HepG2 (cell line): ENCODE measurements around the gene EHD1. TPM values are rescaled to one million over a fixed set of nuclear protein-coding genes. Genes with fewer than 3 reads are reported as not detected.

Experiments
- ATAC-seq: fragments of 200-7000 bp; cut with Tn5 transposase; 3 replicates; pipeline ENCODE4 v1.9.1; 2020; ENCODE audit warnings: mild to moderate bottlenecking, moderate library complexity
- BruUV-seq: library from RNA; stranded (reverse); fragments of 400-500 nt; replicated peaks from 2 replicates; lab custom pipeline; 2021; lab: Mats Ljungman, UMichigan
- CTCF ChIA-PET: fragments of 300-600 bp; formaldehyde crosslinking; extraction: SDS; loops from one replicate; lab custom pipeline; 2021; ENCODE audit warnings: low total read pairs, inconsistent platforms, low intra/inter-chr PET ratio; lab: Yijun Ruan, JAX
- POLR2A ChIA-PET: fragments of 350-600 bp; sonication (Branson Sonifier 250); formaldehyde crosslinking; loops from one replicate; lab custom pipeline; 2020; ENCODE audit warnings: antibody characterized with exemption, inconsistent platforms; lab: Yijun Ruan, JAX
- DNase-seq: peaks from one replicate; pipeline ENCODE4 v3.0.0-alpha.2; 2015; ENCODE audit warnings: low spot score
- FAIRE-seq: peaks from 3 replicates; lab custom pipeline; 2011; peaks lifted over from hg19 to GRCh38; lab: Jason Lieb, UNC
- H2AFZ ChIP-seq: one replicate; pipeline ENCODE4 v1.6.1; 2011; ENCODE audit warnings: low read length, inconsistent platforms
- H3K27ac ChIP-seq: fragments of 300-600 bp; 3 replicates; pipeline ENCODE4 v1.8.0; 2011; ENCODE audit warnings: mixed run types, mild to moderate bottlenecking, mixed read lengths, low read length, inconsistent platforms; ENCODE audit not compliant: insufficient read depth; ENCODE audit errors: extremely low read length
- H3K27me3 ChIP-seq, 2 experiments: fragments of 200-600 bp in 1 of 2; 2 replicates in 1 of 2; 3 replicates in 1 of 2; pipeline versions ENCODE4 v1.6.0 to v1.8.0; 2011; ENCODE audit warnings: low read length in 2 of 2, mild to moderate bottlenecking in 2 of 2, moderate library complexity in 2 of 2, inconsistent platforms in 1 of 2; ENCODE audit not compliant: insufficient read depth in 2 of 2, control insufficient read depth in 1 of 2
- H3K36me3 ChIP-seq, 2 experiments: fragments of 200-600 bp in 1 of 2; replicated peaks in 1 of 2; 2 replicates in 1 of 2; 3 replicates in 1 of 2; pipeline versions ENCODE4 v1.5.1 to v1.8.0; 2011; ENCODE audit warnings: low read length in 2 of 2, inconsistent platforms in 1 of 2; ENCODE audit not compliant: insufficient read depth in 2 of 2, control insufficient read depth in 1 of 2
- H3K4me1 ChIP-seq: 2 replicates; pipeline ENCODE4 v1.5.1; 2012; ENCODE audit warnings: low read length, inconsistent platforms; ENCODE audit not compliant: insufficient read depth
- H3K4me2 ChIP-seq: 2 replicates; pipeline ENCODE4 v1.6.0; 2011; ENCODE audit warnings: low read depth, low read length, inconsistent platforms
- H3K4me3 ChIP-seq, 3 experiments: fragments of 200-600 bp in 1 of 3; sonication (generic), shearing (Covaris generic) in 1 of 3; replicated peaks in 1 of 3; 2 replicates each; pipeline ENCODE4 v1.5.1; 2011 to 2016; ENCODE audit warnings: low read length in 3 of 3, inconsistent platforms in 2 of 3, low read depth in 2 of 3, mild to moderate bottlenecking in 2 of 3, control low read depth in 1 of 3, mixed read lengths in 1 of 3; ENCODE audit not compliant: insufficient read depth in 1 of 3
- H3K79me2 ChIP-seq: one replicate; pipeline ENCODE4 v1.6.1; 2011; ENCODE audit warnings: low read length, inconsistent platforms; ENCODE audit not compliant: insufficient read depth
- H3K9ac ChIP-seq: 2 replicates; pipeline ENCODE4 v1.6.0; 2011; ENCODE audit warnings: mild to moderate bottlenecking, low read depth, low read length, inconsistent platforms; ENCODE audit not compliant: insufficient read depth
- H3K9me3 ChIP-seq: 2 replicates; pipeline ENCODE4 v1.5.1; 2012; ENCODE audit warnings: mild to moderate bottlenecking, low read length
- H4K20me1 ChIP-seq: 2 replicates; pipeline ENCODE4 v1.6.0; 2011; ENCODE audit warnings: inconsistent platforms, mild to moderate bottlenecking, low read length, moderate library complexity; ENCODE audit not compliant: insufficient read depth
- ATF1 ChIP-seq: IDR thresholded peaks from 2 replicates; pipeline ENCODE4 v1.6.1; 2016; ENCODE audit warnings: mild to moderate bottlenecking, control low read depth
- ATF7-NPFF ChIP-seq: sonication (generic); formaldehyde crosslinking; IDR thresholded peaks from 2 replicates; pipeline ENCODE4 v1.8.1; 2023; ENCODE audit warnings: mild to moderate bottlenecking, low read depth, missing genetic modification reagents, moderate library complexity
- FIP1L1 ChIP-seq: fragments of 200-400 bp; formaldehyde crosslinking; IDR thresholded peaks from 2 replicates; pipeline ENCODE4 v1.6.1; 2018; ENCODE audit warnings: low read depth, mild to moderate bottlenecking, low read length, moderate library complexity, borderline replicate concordance; ENCODE audit not compliant: insufficient read depth
- HMGA1 ChIP-seq: sonication (generic); formaldehyde crosslinking; conservative IDR thresholded peaks from 2 replicates; pipeline ENCODE4 v1.4.0; 2020; ENCODE audit warnings: missing genetic modification reagents
- NFE2L2 ChIP-seq: fragments of 150-350 bp; IDR thresholded peaks from 2 replicates; pipeline ENCODE4 v1.6.1; 2014; ENCODE audit warnings: low read length
- NFKB2 ChIP-seq: sonication (generic); formaldehyde crosslinking; IDR thresholded peaks from 2 replicates; pipeline ENCODE4 v1.4.0; 2020; ENCODE audit warnings: missing genetic modification reagents, borderline replicate concordance
- NPAS2 ChIP-seq: sonication (generic); formaldehyde crosslinking; IDR thresholded peaks from 2 replicates; pipeline ENCODE4 v1.8.0; 2022; ENCODE audit warnings: mild to moderate bottlenecking, missing genetic modification reagents, borderline replicate concordance
- POLR2G ChIP-seq: fragments of 200-400 bp; formaldehyde crosslinking; IDR thresholded peaks from 2 replicates; pipeline ENCODE4 v1.6.1; 2018; ENCODE audit warnings: mild to moderate bottlenecking, low read depth, low read length, moderate library complexity
- RFXAP ChIP-seq: sonication (generic); formaldehyde crosslinking; IDR thresholded peaks from 2 replicates; pipeline ENCODE4 v1.4.0; 2020; ENCODE audit warnings: missing genetic modification reagents, borderline replicate concordance
- SOX13 ChIP-seq, 3 experiments: fragments of 450-650 bp in 1 of 3; sonication (generic) in 1 of 3; formaldehyde crosslinking in 1 of 3; IDR thresholded peaks in 2 of 3; conservative IDR thresholded peaks in 1 of 3; 2 replicates each; pipeline versions ENCODE4 v1.5.0 to v1.6.1; 2016 to 2020; ENCODE audit warnings: antibody characterized with exemption in 1 of 3, mild to moderate bottlenecking in 1 of 3, missing compliant biosample characterization in 1 of 3, missing genetic modification reagents in 1 of 3, moderate library complexity in 1 of 3
- ZKSCAN1 ChIP-seq: fragments of 150-350 bp; IDR thresholded peaks from 2 replicates; pipeline ENCODE4 v1.6.1; 2014; ENCODE audit warnings: low read length
- ZNF12 ChIP-seq: sonication (generic); formaldehyde crosslinking; IDR thresholded peaks from 2 replicates; pipeline ENCODE4 v1.5.0; 2020; ENCODE audit warnings: missing genetic modification reagents
- ZNF143 ChIP-seq: sonication (generic); formaldehyde crosslinking; IDR thresholded peaks from 2 replicates; pipeline ENCODE4 v1.4.0; 2020; ENCODE audit warnings: missing genetic modification reagents
- ZNF589 ChIP-seq: sonication (generic); formaldehyde crosslinking; conservative IDR thresholded peaks from 2 replicates; pipeline ENCODE4 v1.8.0; 2022; ENCODE audit warnings: mild to moderate bottlenecking, moderate library complexity, missing genetic modification reagents
- ZNF605 ChIP-seq: sonication (generic); formaldehyde crosslinking; IDR thresholded peaks from 2 replicates; pipeline ENCODE4 v1.8.0; 2022; ENCODE audit warnings: mild to moderate bottlenecking, missing genetic modification reagents
- ZNF724P ChIP-seq: sonication (generic); formaldehyde crosslinking; IDR thresholded peaks from 2 replicates; pipeline ENCODE4 v1.8.0; 2022; ENCODE audit warnings: missing genetic modification reagents, borderline replicate concordance
- ZNF747 ChIP-seq: sonication (generic); formaldehyde crosslinking; IDR thresholded peaks from 2 replicates; pipeline ENCODE4 v1.8.1; 2023; ENCODE audit warnings: missing genetic modification reagents, mild to moderate bottlenecking, borderline replicate concordance
- ZNF782 ChIP-seq: sonication (generic); formaldehyde crosslinking; IDR thresholded peaks from 2 replicates; pipeline ENCODE4 v1.4.0; 2020; ENCODE audit warnings: missing genetic modification reagents, mild to moderate bottlenecking, borderline replicate concordance
- WGBS: methylation state at CpG from one replicate; pipeline ENCODE4 v1.1.6; 2017; ENCODE audit warnings: low lambda C conversion rate; 5-methylcytosine and 5-hydroxymethylcytosine counted together
- in situ Hi-C: cut with HindIII; loops from 2 replicates; pipeline ENCODE4 v1.10.0; 2017; ENCODE audit warnings: low pct_unique_long_range_greater_than_20kb; ENCODE audit not compliant: extremely low pct_ligation_motif_present
- intact Hi-C: fragments of 100-400 bp; cut with micrococcal nuclease; formaldehyde crosslinking; loops from one replicate; pipeline ENCODE4 v1.10.0; 2022; ENCODE audit not compliant: unreplicated experiment
- polyA plus RNA-seq, 8 experiments: library from polyadenylated mRNA; depleted of rRNA in 3 of 8; stranded (reverse) in 7 of 8; unstranded in 1 of 8; fragments of >200 nt; fragmentation: Illumina TruSeq in 4 of 8; extraction: Trizol in 4 of 8; gene quantifications; 2 replicates each; pipeline versions ENCODE4 v1.2.1 to v1.2.3, GENCODE V29; 2011 to 2016; ENCODE audit warnings: low read depth in 4 of 8, missing spikeins in 1 of 8, mixed read lengths in 1 of 8; ENCODE audit not compliant: insufficient read depth in 1 of 8
- total RNA-seq, 5 experiments: library from RNA; depleted of rRNA; stranded (reverse); fragments of >200 nt; fragmentation: Illumina TruSeq; extraction: Trizol; gene quantifications; 2 replicates each; pipeline ENCODE4 v1.2.3, GENCODE V29; 2016; ENCODE audit warnings: low read depth in 1 of 5

The EHD1 gene
- total and polyA plus RNA-seq, 2 of the 13 experiments (the other 11 are each of a cell fraction or from before 2014, with no cell fraction given): 23.6 to 26.6 TPM

DNA sequence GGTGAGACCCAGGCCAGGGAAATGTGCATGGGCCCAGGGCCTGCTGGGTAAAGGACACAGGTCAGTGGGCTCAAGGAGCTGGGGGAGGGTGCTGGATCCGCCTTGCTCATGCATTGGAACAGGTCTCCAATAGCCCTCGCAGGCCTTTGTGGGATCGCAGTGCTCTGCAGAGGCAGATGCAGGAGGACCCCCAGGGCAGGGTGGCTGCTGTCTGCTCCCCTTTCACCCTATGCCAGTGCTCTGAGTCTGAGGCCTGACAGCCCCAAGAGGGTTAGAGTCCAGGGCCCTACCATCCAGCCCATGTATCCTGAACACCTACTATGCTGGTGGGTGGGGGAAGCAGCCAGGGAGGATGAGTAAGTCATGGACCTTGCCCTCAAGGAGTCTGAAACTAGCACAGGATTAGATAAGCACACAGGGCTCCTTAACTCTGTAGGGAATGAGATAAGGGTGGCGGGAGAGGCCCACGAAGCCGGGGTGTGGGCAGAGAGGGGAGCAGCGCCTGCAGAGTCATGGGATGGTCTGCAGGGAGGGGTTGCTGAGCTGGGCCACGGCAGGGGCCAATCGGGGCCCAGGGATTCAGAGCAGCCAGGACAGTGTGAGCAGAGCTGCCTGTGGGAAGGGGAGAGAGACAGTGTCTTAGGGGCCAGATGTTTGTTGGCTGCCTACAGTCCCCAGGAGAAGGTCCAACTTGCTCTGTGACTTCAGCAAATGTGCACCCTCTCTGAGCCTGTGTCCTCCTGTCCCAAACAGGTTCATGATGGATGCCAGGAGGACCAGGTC is 10.5 kb upstream of the EHD1 start:
- H3K36me3 ChIP-seq: no peaks in the 10 kb centered on the region
- peak overlapping the region; percentile 37 for H3K9ac ChIP-seq
- H3K4me1 ChIP-seq: peaks cover 87% of the 10 kb centered on the region
- FAIRE-seq (peak; percentile 47), ATAC-seq (peak; percentile 24), DNase-seq (peak; percentile 41)
- peaks cover 27% of the 10 kb centered on the region for H3K79me2 ChIP-seq
- H3K27ac ChIP-seq: peak overlapping the region; percentile 67
- no peak overlapping the region for H2AFZ ChIP-seq
- POLR2A ChIA-PET: interaction anchor here (1.0 to 11.5 kb wide), 12 partner anchors 12 to 373 kb away, joined by 3 to 132 read pairs (median 8); partner anchors contain the start of genes EHD1, POLA2, PPP2R5B and SF1
- intact Hi-C loops: loop anchor here (2.0 kb wide), 1 partner anchor 18 kb away; no protein-coding TSS in a partner anchor
- H3K4me2 ChIP-seq: peak overlapping the region; percentile 98
- BruUV-seq: no TSS peak
- H3K4me3 ChIP-seq: peak overlapping the region; percentile 19 to 76 (median 42); a peak in 5 of 6 replicates
- CTCF ChIA-PET: interaction anchor here (1.5 kb wide), 2 partner anchors 42 kb away, joined by 7 to 16 read pairs; no protein-coding TSS in a partner anchor
- peaks cover 10% of the 10 kb centered on the region; the same call in 1 of the 2 replicates for H4K20me1 ChIP-seq
- 6% methylated on average over 6 of the region's 9 CpGs for WGBS
- in situ Hi-C loops: no loop called here
- H3K9me3 ChIP-seq: no peaks in the 10 kb centered on the region
- no peaks in the 10 kb centered on the region; a peak in 1 of 5 replicates for H3K27me3 ChIP-seq
- TF ChIP-seq NFE2L2 (no peak), ATF1 (no peak), SOX13 (IDR thresholded peaks at IDR 0.05) (peak; percentile 2; the same call in 1 of the 2 replicates), SOX13 (CRISPR knock-in tag; conservative IDR thresholded peaks at IDR 0.05 in 1 of 2, IDR thresholded peaks at IDR 0.05 in 1 of 2) (no peak), HMGA1 (CRISPR knock-in tag) (no peak), POLR2G (peak; percentile 67), ZNF589 (no peak), ZNF747 (CRISPR knock-in tag) (0 out of 2 replicates have a peak, but pooled peaks have one; percentile 29), NPAS2 (no peak), ZNF724P (CRISPR knock-in tag) (0 out of 2 replicates have a peak, but pooled peaks have one; percentile 70), NFKB2 (CRISPR knock-in tag) (no peak), ZNF12 (CRISPR knock-in tag) (0 out of 2 replicates have a peak, but pooled peaks have one; percentile 16), ZNF605 (0 out of 2 replicates have a peak, but pooled peaks have one; percentile 32), ZNF782 (CRISPR knock-in tag) (0 out of 2 replicates have a peak, but pooled peaks have one; percentile 38), FIP1L1 (no peak), RFXAP (CRISPR knock-in tag) (peak; percentile 37; the same call in 1 of the 2 replicates), ATF7-NPFF (CRISPR knock-in tag) (0 out of 2 replicates have a peak, but pooled peaks have one; percentile 19), ZNF143 (CRISPR knock-in tag) (peak; percentile 19; the same call in 1 of the 2 replicates), ZKSCAN1 (peak; percentile 93)
